GM21515 (cell line): ENCODE data around the gene EMSY.

Experiments
- ATAC-seq: cut with Tn5 transposase; IDR thresholded peaks from one replicate; pipeline ENCODE4 v1.9.1; 2021; ENCODE audit not compliant: unreplicated experiment

The EMSY gene

DNA sequence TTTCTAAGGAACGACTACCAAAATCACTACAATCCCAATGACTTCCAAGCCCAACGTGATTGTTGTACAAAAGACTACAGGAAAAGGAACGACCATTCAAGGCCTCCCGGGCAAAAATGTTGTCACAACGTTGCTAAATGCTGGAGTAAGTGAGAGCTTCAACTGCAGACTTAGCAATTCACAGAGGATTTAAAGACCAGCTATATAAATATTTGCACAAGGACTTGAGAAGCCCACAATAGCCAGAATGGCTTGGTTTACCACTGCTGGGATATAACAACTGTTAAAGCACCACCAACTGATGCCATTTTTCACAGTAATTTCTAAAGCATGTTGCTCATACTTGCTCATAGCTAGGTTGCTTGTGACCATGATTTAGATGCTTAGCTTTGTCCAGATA, 78.3 kb downstream of the EMSY start:
- no peak for ATAC-seq

DNA sequence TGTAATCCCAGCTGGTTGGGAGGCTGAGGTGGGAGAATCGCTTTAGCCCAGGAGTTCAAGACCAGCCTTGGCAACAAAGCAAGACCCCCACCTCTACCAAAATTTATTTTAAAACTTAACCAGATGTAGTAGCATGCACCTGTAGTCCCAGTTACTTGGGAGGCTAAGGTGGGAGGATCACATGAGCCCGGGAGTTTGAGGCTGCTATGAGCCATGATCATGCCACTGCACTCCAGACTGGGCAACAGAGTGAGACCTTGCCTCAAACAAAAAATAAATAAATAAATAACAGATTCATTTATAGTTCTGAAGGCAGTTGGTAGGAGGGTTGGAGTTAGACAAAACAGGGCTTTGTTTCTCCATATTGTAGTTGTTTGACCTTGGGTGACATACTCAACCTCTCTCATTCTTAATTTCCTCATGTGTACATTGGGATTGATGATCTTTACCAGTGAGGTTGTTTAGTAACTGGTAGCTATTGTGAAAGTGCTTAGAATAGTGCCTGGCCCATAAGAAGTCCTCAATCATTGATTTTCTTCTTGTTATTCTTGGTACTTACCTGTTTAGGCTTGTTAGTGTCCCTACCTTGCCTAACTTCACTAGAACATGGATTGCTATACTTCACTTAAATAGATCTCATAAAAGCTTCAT, 79.1 kb downstream of the EMSY start:
- ATAC-seq, result no peak

DNA sequence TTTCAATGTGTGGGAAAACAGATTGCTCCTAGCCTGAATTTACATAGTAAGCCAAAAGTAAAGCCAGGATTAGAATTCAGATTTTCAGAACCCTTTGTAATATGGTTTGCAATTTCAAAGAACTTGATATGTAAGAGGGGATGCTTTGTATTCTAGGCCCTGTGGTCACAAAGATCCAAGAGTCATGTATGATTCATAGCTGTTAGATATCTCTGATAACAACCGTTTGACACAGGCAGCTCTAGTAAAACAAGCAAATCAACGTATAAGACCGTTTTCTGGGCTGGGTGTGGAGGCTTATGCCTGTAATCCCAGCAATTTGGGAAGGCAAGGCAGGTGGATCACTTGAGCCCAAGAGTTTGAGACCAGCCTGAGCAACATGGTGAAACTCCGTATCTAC, 79.6 kb downstream of the EMSY start:
- ATAC-seq, result no peak

DNA sequence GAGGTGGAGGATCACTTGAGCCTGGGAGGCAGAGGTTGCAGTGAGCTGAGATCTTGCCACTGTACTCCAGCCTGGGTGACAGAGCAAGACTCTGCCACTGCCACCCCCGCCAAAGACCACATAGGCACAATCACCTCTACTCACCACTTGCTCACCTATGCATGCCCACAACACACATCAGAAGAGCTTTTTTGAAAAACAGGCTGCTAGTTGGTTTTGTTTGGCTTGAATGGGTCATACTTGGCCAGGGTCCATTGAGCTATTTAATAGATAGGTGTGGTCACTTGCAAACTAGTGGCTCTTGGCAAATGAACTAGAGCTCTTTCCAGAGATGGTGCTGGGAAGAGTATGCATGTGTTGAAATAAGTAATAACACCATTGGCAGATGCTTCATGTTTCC, 80.1 kb downstream of the EMSY start:
- ATAC-seq, result no peak

DNA sequence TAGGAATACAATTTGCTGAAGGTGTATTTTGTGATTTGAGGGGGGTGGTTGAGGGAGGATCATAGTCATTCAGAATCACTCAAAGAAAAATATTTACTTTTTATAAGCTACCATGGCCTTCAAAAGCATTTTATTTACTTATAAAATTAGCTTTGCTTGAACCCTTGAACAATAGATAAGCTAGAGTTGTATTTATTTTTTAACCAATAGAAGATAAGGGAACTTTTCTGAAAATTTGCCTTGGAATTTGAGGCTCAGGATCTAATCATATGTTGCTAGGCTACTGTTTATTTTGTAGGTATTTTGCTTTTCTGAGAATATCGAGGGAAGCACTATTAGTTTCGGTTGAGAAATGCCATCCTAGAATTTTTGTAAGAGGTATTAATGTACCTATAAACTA, 82.1 kb downstream of the EMSY start:
- no peak for ATAC-seq

DNA sequence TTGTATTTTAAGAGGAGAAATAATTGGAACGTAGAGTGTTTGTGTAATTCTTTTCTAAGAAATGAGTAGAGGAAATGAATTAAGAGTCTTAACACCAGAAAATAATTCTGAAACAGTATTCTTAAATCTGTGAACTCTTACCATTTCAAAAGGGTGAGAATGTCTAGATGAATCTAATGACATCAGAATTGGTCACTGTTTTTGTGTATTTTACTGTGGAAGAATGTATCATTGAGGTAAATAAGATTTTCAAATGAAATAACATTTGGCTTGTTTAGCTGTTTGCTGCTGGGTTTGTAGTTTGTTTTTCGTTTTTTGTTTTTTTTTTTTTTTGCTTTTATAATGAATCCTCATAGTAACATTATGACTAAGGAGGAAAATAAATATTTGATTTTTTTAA, 97.6 kb downstream of the EMSY start:
- ATAC-seq, result no peak

DNA sequence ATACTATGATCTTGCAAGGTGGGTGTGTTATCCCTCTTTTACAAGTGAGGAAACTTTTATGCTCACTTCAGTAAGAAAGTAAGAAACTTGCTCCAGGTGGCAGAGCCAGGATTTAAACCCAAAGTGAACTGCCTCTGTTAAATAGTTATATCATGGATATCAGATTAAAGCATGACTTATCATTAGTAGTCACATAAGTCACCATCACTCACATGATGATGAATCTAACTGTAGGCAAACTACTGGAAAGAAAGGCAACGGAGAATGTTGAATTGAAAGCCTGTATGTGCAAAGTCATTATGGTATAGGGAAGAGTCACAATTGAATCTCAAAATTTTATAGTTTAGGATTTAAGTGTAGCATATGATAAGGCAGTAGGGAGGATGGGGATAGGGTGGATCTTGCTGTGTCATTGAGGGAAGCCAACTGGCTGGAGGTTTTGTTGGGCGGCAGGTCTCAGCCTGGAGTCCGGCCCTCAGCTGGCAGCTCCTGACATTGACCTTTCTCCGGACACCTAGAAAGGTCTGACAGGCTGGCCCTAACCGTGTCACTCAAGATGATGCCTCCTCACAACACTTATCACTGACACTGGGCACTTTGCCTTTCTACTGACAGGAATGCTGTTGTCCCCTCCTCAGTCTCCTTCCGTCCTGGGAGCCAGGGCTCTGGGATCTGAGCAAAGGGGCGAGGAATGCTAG, 98.3 kb downstream of the EMSY start:
- no peak for ATAC-seq

DNA sequence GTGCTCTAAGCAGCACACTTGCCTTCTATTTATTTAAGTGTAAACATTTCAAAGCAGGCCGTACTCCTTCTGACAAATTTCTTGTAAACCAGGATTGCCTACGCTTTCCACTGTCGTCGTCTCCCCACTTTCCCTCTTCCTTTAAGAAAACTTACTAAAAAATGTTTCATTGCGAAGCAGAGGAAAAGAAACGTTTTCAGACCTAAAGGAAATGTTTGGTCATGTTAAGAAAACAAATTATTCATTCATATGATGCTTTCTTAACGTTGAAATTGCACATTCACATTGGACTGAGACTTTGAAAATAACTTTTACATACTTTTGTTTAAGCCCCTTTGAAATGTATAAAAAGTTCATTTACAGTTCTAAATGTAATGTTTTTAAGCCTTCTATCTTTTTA, 106.0 kb downstream of the EMSY start:
- no peak for ATAC-seq

DNA sequence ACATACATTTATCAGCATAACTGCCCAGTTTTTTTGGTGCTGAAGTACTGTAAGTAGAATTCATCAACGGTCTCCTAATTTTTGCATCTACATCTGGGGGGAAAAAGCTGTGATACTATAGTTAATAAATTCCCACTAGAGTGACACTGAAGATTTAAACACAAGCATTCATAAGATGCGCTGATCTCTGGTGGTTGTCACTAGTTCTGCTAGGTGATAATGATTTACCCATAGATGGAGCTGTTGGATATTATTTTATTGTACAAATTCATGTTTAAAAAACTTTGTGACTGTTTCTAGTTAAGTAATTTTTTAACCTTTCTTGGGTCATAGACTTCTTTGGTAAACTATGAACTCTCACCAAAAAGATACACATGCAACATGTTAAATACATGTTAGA, 106.6 kb downstream of the EMSY start:
- ATAC-seq, result no peak

DNA sequence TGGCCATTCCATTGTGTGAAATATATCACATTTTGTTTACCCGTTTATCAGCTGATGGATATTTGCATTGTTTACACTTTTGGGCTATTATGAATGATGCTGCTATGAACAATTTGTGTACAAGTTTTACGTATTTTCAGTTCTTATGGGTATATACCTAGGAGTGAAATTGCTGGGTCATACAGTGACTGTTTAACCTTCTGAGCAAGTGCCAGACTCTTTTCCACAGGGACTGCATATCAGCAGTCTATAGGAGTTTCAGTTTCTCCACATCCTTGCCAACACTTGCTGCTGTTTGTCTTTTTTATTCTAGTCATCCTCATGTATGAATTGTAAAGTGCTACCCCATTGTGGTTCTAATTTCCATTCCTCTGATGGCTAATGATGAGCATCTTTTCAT, 108.2 kb downstream of the EMSY start:
- ATAC-seq, result no peak

DNA sequence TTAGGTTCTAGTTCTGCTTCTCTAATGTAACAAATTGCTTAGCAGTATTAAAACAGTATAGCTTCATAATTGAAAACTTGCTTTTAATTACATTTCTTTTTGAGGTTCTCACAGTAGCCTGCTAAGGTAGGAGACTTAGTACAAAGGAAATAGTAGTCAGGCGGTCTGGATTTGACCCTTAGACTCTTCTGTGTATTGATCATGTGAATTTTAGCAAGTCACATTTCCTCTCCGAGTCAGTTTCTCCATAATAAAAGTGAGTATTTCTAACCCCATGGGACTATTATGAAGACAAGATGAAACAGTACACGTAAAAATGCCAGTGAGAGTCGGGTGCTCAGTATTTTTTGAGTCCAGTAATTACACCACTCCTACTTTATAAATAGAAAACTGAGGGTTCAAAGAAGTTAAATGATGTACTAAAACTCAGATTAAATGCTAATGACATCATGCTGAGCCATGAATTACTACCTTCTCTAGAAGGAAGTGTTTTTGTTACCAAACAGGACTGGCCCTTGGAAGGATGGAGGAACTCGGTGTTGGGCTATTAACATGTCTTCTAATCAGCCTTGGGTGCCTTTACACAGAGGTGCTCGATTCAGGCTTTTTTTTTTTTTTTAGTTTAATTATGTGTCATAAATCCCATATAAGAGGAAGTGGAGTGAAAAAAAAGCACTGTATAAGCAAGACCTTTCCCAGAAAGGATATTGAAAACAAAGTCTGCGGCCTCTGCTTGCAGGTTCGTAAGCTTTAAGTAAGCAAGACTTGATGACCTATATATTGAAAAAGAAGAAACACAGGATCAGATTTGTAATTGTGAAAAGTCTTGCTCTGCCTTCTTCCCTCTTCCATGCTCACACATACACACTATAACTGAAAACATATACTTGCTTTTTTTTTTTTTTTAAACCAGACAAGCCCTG, 109.0 kb downstream of the EMSY start:
- no peak for ATAC-seq

DNA sequence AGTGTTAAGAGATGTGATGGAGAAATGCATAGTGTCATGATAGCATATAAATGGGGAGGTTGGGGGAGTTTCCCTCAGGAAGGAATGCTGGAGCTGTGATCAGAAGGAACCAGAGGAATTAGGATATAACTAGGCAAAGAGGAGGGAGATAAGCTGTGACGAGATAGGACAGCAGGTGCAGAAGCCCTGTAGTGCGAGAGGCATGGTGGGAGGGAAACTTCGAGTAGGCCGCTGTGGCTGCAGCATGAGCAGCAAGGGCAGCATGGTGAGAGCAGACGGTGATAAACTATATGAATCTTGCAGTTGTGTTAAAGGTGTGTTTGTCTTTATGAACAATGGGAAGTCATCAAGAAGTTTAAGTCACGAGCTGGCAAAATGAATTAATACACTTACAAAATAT, 109.9 kb downstream of the EMSY start:
- ATAC-seq, result no peak

DNA sequence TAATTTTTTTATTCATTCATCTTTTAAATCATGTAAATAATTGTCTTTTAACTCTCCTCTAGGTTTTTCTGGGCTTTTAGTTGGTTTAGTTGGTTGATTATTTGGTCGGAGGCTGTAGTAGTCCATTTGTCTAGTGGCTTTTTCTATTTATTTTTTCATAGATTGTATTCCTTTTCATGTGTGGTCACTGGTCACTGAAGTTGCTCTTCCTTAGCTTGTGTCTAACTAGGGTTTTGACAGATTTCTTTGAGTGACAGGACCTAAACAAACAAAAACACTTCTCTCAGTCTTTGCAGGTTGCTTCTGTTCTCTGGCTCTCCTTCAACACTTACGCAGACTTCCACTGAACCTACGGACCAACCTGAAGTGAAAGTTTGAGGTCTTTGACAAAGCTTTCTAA, 112.6 kb downstream of the EMSY start:
- ATAC-seq, result no peak

DNA sequence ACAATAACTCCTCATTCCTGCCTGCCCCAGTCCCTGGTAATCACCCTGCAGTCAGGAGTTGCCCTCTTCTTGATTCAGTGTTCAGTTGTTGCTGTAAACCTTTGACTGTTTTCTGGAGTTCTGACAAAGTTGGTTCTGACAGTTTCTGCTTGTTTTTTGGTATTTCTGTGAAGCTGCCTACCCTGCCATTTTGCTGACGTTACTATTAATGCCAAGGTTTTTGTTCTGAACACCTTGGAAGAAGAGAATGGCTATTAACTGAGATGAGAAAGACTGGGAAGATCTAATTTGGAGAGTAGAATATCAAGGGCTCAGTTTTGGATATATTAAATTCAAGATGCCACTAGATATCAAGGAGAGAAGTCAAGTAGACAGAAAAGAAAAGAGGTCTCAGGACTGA, 113.7 kb downstream of the EMSY start:
- ATAC-seq, result no peak

DNA sequence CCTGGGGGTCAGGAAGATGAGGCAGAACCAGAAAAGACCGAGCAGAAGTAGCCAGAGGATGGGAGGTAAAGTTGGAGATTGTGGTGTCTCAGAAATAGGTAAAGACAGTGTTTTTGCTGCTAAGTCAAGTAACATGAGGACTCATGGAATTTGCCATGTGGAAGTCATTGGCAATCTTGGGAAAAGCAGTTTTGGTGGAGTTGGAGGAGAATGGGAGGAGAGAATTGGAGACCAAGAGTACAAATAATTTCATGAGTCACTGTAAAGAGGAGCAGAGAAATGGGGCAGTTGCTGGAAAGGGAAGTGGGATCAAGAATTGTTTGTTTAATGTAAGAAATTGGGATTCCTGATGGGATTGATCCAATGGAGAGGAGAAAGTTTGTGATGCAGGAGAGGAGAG, 114.1 kb downstream of the EMSY start:
- ATAC-seq, result no peak

DNA sequence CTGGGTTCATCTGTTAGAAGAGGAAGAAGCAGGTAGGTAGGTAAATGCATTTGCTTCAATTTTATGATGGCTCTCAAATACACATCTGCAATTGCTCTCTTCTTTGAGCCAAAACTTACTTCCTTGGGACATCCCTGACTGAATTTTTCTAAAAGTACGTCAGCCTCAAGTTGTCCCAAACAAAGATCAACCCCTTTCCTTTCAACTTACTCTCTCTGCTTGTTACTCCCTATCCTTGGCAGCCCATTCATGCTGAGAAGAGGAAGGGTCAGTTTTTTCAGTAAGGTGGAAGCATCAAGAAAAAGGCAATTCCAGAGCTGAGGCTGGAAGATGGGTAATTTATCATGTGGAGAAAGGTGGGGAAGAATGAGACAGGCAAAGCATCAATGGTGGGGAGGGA, 114.5 kb downstream of the EMSY start:
- no peak for ATAC-seq

DNA sequence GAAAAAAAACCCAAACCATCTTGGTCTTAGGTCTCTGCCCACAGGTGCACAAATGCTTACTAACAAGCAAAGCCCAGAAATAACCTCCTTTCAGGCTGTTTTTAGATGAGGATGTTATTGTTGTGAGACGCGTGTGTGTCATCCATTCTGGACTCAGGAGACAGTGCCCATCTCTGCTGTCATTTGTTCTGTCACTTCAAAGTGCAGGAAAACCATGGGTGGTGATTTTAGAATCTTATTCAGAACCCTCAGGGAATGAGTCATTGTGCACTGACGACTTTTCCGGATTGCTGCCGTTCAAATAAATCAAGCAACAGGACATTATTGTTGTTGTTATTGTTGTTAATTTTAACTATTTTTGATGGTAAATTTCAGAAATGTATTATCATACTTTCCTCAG, 115.4 kb downstream of the EMSY start:
- no peak for ATAC-seq

DNA sequence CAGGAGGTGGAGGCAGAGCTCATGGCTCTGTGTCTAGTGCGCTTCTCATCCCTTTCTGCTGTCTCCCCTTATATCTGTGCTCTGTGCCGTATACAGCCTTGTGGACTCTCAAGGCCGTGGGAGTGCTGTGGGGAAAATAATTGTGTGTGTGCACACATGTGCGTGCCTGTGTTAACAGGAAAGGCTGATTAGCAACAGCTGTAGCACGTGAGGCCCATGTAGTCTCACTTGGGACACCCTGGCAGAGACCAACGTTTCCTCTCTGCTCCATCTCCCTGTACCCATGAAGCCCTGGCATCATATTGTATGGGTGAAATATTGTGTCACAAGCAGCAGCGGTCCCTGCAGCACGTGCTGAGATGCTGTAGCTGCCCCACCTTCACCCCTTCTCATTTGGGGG, 116.4 kb downstream of the EMSY start:
- no peak for ATAC-seq

DNA sequence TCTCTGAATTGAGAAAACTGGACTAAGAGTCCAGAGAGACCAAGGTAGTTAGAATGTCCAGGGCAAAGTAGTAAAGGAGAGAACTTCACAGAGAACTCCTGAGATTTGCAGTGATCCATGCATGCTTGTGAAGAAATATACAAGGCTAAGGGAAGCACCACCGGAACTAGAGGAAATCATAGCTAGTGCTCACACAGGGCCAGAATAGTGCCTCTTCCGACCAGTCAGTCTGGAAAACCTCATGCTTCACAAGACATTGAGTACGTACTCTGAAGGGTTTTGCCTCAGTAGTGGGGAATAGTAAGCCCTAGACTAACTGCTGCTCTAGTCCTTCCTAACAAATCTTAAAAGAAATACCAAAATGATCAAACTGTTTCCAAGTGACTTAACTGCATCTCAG, 117.7 kb downstream of the EMSY start:
- ATAC-seq, result no peak

DNA sequence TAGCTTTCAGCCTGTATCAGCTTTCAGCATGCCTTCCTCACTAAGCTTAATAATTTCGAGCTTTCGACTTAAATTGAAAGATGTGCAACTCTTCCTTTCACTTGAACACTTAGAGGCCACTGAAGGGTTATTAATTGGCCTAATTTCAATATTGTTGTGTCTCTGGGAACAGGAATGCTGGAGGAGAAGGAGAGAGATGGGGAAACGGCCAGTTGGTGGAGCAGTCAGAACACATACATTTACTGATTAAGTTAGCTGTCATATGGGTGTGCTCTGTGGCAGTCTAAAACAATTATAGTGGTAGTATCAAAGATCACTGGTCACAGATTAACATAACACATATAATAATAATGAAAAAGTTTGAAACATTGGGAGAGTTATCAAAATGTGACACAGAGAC, 119.5 kb downstream of the EMSY start:
- no peak for ATAC-seq

DNA sequence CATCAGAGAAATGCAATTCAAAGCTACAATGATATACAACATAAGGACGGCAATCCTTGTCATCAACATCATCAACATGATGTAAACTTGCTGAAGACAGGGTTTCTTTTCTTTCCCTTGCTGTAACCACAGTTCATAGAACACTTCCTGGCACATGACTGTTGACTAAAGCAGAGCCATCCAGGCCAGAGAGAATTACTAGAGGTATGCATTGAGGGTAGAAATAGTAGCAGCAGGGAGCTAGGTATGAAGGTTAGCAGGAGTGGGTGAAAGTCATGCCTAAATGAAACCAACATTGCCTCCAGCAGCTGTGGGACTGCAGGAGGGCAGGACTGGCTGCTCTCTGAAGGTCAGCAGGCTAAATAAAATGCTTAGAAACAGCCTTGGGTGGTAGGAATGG, 122.0 kb downstream of the EMSY start:
- ATAC-seq, result no peak

DNA sequence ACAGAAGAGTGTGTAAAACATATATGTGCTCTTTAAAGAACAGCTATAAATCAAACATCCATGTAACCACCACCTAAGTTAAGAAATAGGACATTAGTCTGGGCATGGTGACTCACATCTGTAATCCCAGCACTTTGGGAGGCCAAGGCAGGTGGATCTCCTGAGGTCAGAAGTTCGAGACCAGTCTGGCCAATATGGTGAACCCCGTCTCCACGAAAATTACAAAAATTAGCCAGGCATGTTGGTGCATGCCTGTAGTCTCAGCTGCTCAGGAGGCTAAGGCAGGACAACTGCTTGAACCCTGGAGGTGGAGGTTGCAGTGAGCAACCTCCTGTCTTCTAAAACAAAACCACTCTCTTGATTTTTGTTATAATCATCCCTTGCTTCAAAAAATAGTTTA, 122.4 kb downstream of the EMSY start:
- no peak for ATAC-seq
